Karpas-422 (cell line): ENCODE measurements around the gene CDKN2AIP. TPM values are rescaled to one million over a fixed set of nuclear protein-coding genes. Genes with fewer than 3 reads are reported as not detected.

Source experiments
- DNase-seq: peaks from one replicate; pipeline ENCODE4 v3.0.0-alpha.2; 2015
- H2AFZ ChIP-seq: fragments of 200-600 bp; sonication (generic); 2 replicates; pipeline ENCODE4 v1.6.1; 2014; ENCODE audit warnings: antibody characterized with exemption, low read length, mixed read lengths
- H3K27ac ChIP-seq: fragments of 200-600 bp; sonication (generic); 2 replicates; pipeline ENCODE4 v1.5.1; 2014; ENCODE audit warnings: mild to moderate bottlenecking, low read length, moderate library complexity
- H3K27me3 ChIP-seq: fragments of 200-600 bp; sonication (generic); 2 replicates; pipeline ENCODE4 v1.6.1; 2014; ENCODE audit warnings: low read length, mixed read lengths
- H3K36me3 ChIP-seq: fragments of 200-600 bp; sonication (generic); 2 replicates; pipeline ENCODE4 v1.6.1; 2014; ENCODE audit warnings: low read length, mixed read lengths; ENCODE audit not compliant: insufficient read depth
- H3K4me1 ChIP-seq: fragments of 200-600 bp; sonication (generic); 2 replicates; pipeline ENCODE4 v1.6.1; 2014; ENCODE audit warnings: mild to moderate bottlenecking, low read length, mixed read lengths
- H3K4me2 ChIP-seq: fragments of 200-600 bp; sonication (generic); 2 replicates; pipeline ENCODE4 v1.6.1; 2014; ENCODE audit warnings: low read length, low read depth, mild to moderate bottlenecking; ENCODE audit not compliant: poor library complexity, severe bottlenecking
- H3K4me3 ChIP-seq: fragments of 200-600 bp; sonication (generic); 2 replicates; pipeline ENCODE4 v1.5.1; 2014; ENCODE audit warnings: mild to moderate bottlenecking, antibody characterized with exemption, low read length, mixed read lengths
- H3K79me2 ChIP-seq: fragments of 200-600 bp; sonication (generic); 2 replicates; pipeline ENCODE4 v1.6.1; 2014; ENCODE audit warnings: mild to moderate bottlenecking, low read length, mixed read lengths
- H3K9ac ChIP-seq: fragments of 200-600 bp; sonication (generic); 2 replicates; pipeline ENCODE4 v1.6.0; 2014; ENCODE audit warnings: low read length
- H3K9me2 ChIP-seq: fragments of 200-600 bp; sonication (generic), shearing (Covaris generic); replicated peaks from 2 replicates; pipeline ENCODE4 v1.6.0; 2014; ENCODE audit warnings: mild to moderate bottlenecking, low read length, moderate library complexity; ENCODE audit not compliant: insufficient read depth
- H3K9me3 ChIP-seq: fragments of 300-700, 200-600 bp; sonication (generic); 2 replicates; pipeline ENCODE4 v1.6.1; 2014; ENCODE audit warnings: low read length, mixed read lengths
- H4K20me1 ChIP-seq: fragments of 200-600 bp; sonication (generic); 2 replicates; pipeline ENCODE4 v1.6.1; 2014; ENCODE audit warnings: mild to moderate bottlenecking, antibody characterized with exemption, low read length, low read depth; ENCODE audit not compliant: insufficient read depth
- total RNA-seq: library from RNA; depleted of rRNA; stranded (reverse); fragments of >200 nt; shearing (Covaris generic); gene quantifications from 2 replicates; pipeline ENCODE4 v1.2.3, GENCODE V29; 2014; ENCODE audit warnings: low replicate concordance

Gene CDKN2AIP
- total RNA-seq, 1 experiment from 2014 or later, result 16.8 TPM

GRCh38 chr4:183400035-183400434 is 44.4 kb upstream of the CDKN2AIP start:
- Histone ChIP-seq H3K4me1 (no peaks in the 10 kb centered on the region), H3K9me3 (no peaks in the 10 kb centered on the region), H3K9me2 (no peaks in the 10 kb centered on the region), H3K27me3 (no peaks in the 10 kb centered on the region), H3K79me2 (no peaks in the 10 kb centered on the region), H3K27ac (no peak overlapping the region), H3K9ac (no peak overlapping the region), H3K4me2 (no peak overlapping the region), H3K36me3 (no peaks in the 10 kb centered on the region), H2AFZ (no peak overlapping the region), H3K4me3 (no peak overlapping the region), H4K20me1 (no peaks in the 10 kb centered on the region)
- no peak for DNase-seq

- Histone ChIP-seq H4K20me1 (no peaks in the 10 kb centered on the region), H3K9ac (no peak overlapping the region), H3K9me3 (no peaks in the 10 kb centered on the region), H3K4me2 (no peak overlapping the region), H3K4me3 (no peak overlapping the region), H2AFZ (no peak overlapping the region), H3K79me2 (no peaks in the 10 kb centered on the region), H3K27me3 (no peaks in the 10 kb centered on the region), H3K9me2 (no peaks in the 10 kb centered on the region), H3K36me3 (no peaks in the 10 kb centered on the region), H3K27ac (no peak overlapping the region), H3K4me1 (no peaks in the 10 kb centered on the region)
- DNase-seq, result no peak
Measured at GRCh38 chr4:183401473-183401872, 43.0 kb upstream of the CDKN2AIP start.

- H3K9ac ChIP-seq, result no peak overlapping the region
- DNase-seq, result no peak
- no peaks in the 10 kb centered on the region for H3K9me3 ChIP-seq
- no peak overlapping the region for H3K4me3 ChIP-seq
- no peak overlapping the region for H2AFZ ChIP-seq
- no peak overlapping the region for H3K4me2 ChIP-seq
- H3K27me3 ChIP-seq, result no peaks in the 10 kb centered on the region
- no peaks in the 10 kb centered on the region for H3K79me2 ChIP-seq
- H4K20me1 ChIP-seq, result no peaks in the 10 kb centered on the region
- no peak overlapping the region for H3K27ac ChIP-seq
- no peaks in the 10 kb centered on the region for H3K4me1 ChIP-seq
- no peaks in the 10 kb centered on the region for H3K9me2 ChIP-seq
- H3K36me3 ChIP-seq, result no peaks in the 10 kb centered on the region
Measured at GRCh38 chr4:183402771-183403170, 41.7 kb upstream of the CDKN2AIP start.

- H3K9me3 ChIP-seq, result no peaks in the 10 kb centered on the region
- H3K9me2 ChIP-seq, result no peaks in the 10 kb centered on the region
- no peak overlapping the region for H2AFZ ChIP-seq
- H3K36me3 ChIP-seq, result no peaks in the 10 kb centered on the region
- DNase-seq, result no peak
- H3K27ac ChIP-seq, result no peak overlapping the region
- no peaks in the 10 kb centered on the region for H3K79me2 ChIP-seq
- no peak overlapping the region for H3K4me3 ChIP-seq
- no peaks in the 10 kb centered on the region for H3K4me1 ChIP-seq
- no peak overlapping the region for H3K9ac ChIP-seq
- H3K4me2 ChIP-seq, result no peak overlapping the region
- H4K20me1 ChIP-seq, result no peaks in the 10 kb centered on the region
- H3K27me3 ChIP-seq, result no peaks in the 10 kb centered on the region
Measured at GRCh38 chr4:183403486-183403885, 41.0 kb upstream of the CDKN2AIP start.

GRCh38 chr4:183403961-183404360 is 40.5 kb upstream of the CDKN2AIP start:
- Histone ChIP-seq H3K36me3 (no peaks in the 10 kb centered on the region), H3K4me1 (no peaks in the 10 kb centered on the region), H3K9me3 (no peaks in the 10 kb centered on the region), H2AFZ (no peak overlapping the region), H3K27ac (no peak overlapping the region), H3K9me2 (no peaks in the 10 kb centered on the region), H4K20me1 (no peaks in the 10 kb centered on the region), H3K79me2 (no peaks in the 10 kb centered on the region), H3K9ac (no peak overlapping the region), H3K4me3 (no peak overlapping the region), H3K4me2 (no peak overlapping the region), H3K27me3 (no peaks in the 10 kb centered on the region)
- no peak for DNase-seq

- H3K4me3 ChIP-seq, result no peak overlapping the region
- no peak overlapping the region for H3K9ac ChIP-seq
- no peaks in the 10 kb centered on the region for H3K9me3 ChIP-seq
- no peaks in the 10 kb centered on the region for H3K79me2 ChIP-seq
- no peak overlapping the region for H2AFZ ChIP-seq
- no peaks in the 10 kb centered on the region for H3K4me1 ChIP-seq
- H3K27ac ChIP-seq, result no peak overlapping the region
- H3K27me3 ChIP-seq, result no peaks in the 10 kb centered on the region
- no peak overlapping the region for H3K4me2 ChIP-seq
- H4K20me1 ChIP-seq, result no peaks in the 10 kb centered on the region
- no peak for DNase-seq
- H3K9me2 ChIP-seq, result no peaks in the 10 kb centered on the region
- H3K36me3 ChIP-seq, result no peaks in the 10 kb centered on the region
Measured at GRCh38 chr4:183405303-183405702, 39.1 kb upstream of the CDKN2AIP start.

GRCh38 chr4:183407128-183407585 is 37.3 kb upstream of the CDKN2AIP start:
- H3K4me3 ChIP-seq, result no peak overlapping the region
- no peaks in the 10 kb centered on the region for H3K4me1 ChIP-seq
- no peak overlapping the region for H2AFZ ChIP-seq
- H3K27me3 ChIP-seq, result no peaks in the 10 kb centered on the region
- H4K20me1 ChIP-seq, result no peaks in the 10 kb centered on the region
- peak; percentile 75 for DNase-seq
- H3K9ac ChIP-seq, result no peak overlapping the region
- no peak overlapping the region for H3K4me2 ChIP-seq
- H3K27ac ChIP-seq, result no peak overlapping the region
- H3K9me3 ChIP-seq, result no peaks in the 10 kb centered on the region
- no peaks in the 10 kb centered on the region for H3K79me2 ChIP-seq
- no peaks in the 10 kb centered on the region for H3K36me3 ChIP-seq
- no peaks in the 10 kb centered on the region for H3K9me2 ChIP-seq

GRCh38 chr4:183407635-183408464 is 36.6 kb upstream of the CDKN2AIP start:
- Histone ChIP-seq H3K9ac (no peak overlapping the region), H3K27me3 (no peaks in the 10 kb centered on the region), H3K9me3 (no peaks in the 10 kb centered on the region), H3K36me3 (no peaks in the 10 kb centered on the region), H3K4me1 (no peaks in the 10 kb centered on the region), H3K27ac (no peak overlapping the region), H2AFZ (no peak overlapping the region), H3K79me2 (no peaks in the 10 kb centered on the region), H4K20me1 (no peaks in the 10 kb centered on the region), H3K4me2 (no peak overlapping the region), H3K4me3 (no peak overlapping the region), H3K9me2 (no peaks in the 10 kb centered on the region)
- DNase-seq, result no peak
